HEK293 (cell line): ENCODE results near the gene CDKN2D.

ENCODE experiments used
- ZNF302 ChIP-seq: fragments of 450-650 bp; formaldehyde crosslinking; IDR thresholded peaks from 2 replicates; pipeline ENCODE4 v1.5.1; 2016; ENCODE audit warnings: missing biosample characterization, missing genetic modification characterization, low read depth
- ZNF747 ChIP-seq: fragments of 450-650 bp; formaldehyde crosslinking; IDR thresholded peaks from 2 replicates; pipeline ENCODE4 v1.5.1; 2016; ENCODE audit warnings: missing biosample characterization, missing genetic modification characterization

- TF ChIP-seq ZNF747 (tag by site-specific recombination) (no peak), ZNF302 (tag by site-specific recombination) (no peak)
Measured at GRCh38 chr19:10566658-10567410, 1.9 kb downstream of the CDKN2D start.
